ENCODE measurements around the gene MUC5B.
"Not testable (repeated sequence)": the region's sequence is repeated elsewhere in the genome, so short reads cannot be mapped to it uniquely, and the experiment has no call there.

GRCh38 chr11:1245717-1246116 lies 22.9 kb downstream of the MUC5B start:
- TF ChIP-seq EZH2 (IDR thresholded peaks at IDR 0.05; ENCODE audit: borderline replicate concordance, low read depth, low read length, poor library complexity, severe bottlenecking); CTCF (conservative IDR thresholded peaks at IDR 0.05; ENCODE audit: low read depth, low read length): not testable (repeated sequence)
